Left kidney (tissue), 1 donor: Measurements from ENCODE around the gene CACNA1H. TPM values are rescaled to one million over a fixed set of nuclear protein-coding genes. Genes with fewer than 3 reads are reported as not detected.

Experiments
- polyA plus RNA-seq: library from polyadenylated mRNA; unstranded; fragments of 120-200 nt; gene quantifications from one replicate; pipeline ENCODE4 v1.2.1, GENCODE V29; 2013; ENCODE audit not compliant: insufficient read length

Gene CACNA1H
- polyA plus RNA-seq, 1 donor, result 17.0 TPM

Other genes starting within 250 kb of the CACNA1H start
- 18.7 TPM for gene LMF1, start 182.1 kb upstream of the CACNA1H start, polyA plus RNA-seq
- 2.9 TPM for gene SOX8, start 171.3 kb upstream of the CACNA1H start, polyA plus RNA-seq
- 0.27 TPM for gene SSTR5, start 80.4 kb upstream of the CACNA1H start, polyA plus RNA-seq
- gene C1QTNF8, start 56.9 kb upstream of the CACNA1H start, polyA plus RNA-seq, result not detected
- gene TPSG1, start 72.2 kb downstream of the CACNA1H start, polyA plus RNA-seq, result 0.85 TPM
- 0.18 TPM for gene TPSB2, start 77.1 kb downstream of the CACNA1H start, polyA plus RNA-seq
- not detected for gene TPSAB1, start 87.6 kb downstream of the CACNA1H start, polyA plus RNA-seq
- gene TPSD1, start 103.0 kb downstream of the CACNA1H start, polyA plus RNA-seq, result not detected
- 162 TPM for gene UBE2I, start 156.5 kb downstream of the CACNA1H start, polyA plus RNA-seq
- 4.6 TPM for gene BAIAP3, start 180.5 kb downstream of the CACNA1H start, polyA plus RNA-seq
- 32.6 TPM for gene TSR3, start 198.8 kb downstream of the CACNA1H start, polyA plus RNA-seq
- gene GNPTG, start 198.8 kb downstream of the CACNA1H start, polyA plus RNA-seq, result 55.3 TPM